HFFc6 (cell line): ENCODE data around the gene IBTK. TPM values are rescaled to one million over a fixed set of nuclear protein-coding genes. Genes with fewer than 3 reads are reported as not detected.

Source experiments
- DNase-seq: peaks from one replicate; pipeline ENCODE4 v3.0.0-alpha.2; 2018
- H3K27ac Mint-ChIP-seq: 2 replicates; pipeline ENCODE4 v1.8.0; 2020; ENCODE audit warnings: mild to moderate bottlenecking, mixed read lengths
- H3K27me3 Mint-ChIP-seq: 2 replicates; pipeline ENCODE4 v1.8.0; 2021; ENCODE audit warnings: mild to moderate bottlenecking, moderate library complexity, mixed read lengths; ENCODE audit not compliant: insufficient read depth
- H3K36me3 Mint-ChIP-seq: 2 replicates; pipeline ENCODE4 v1.8.0; 2021; ENCODE audit warnings: low read depth, mixed read lengths
- H3K4me1 Mint-ChIP-seq: 2 replicates; pipeline ENCODE4 v1.8.0; 2020; ENCODE audit warnings: low read depth, mixed read lengths
- H3K4me3 Mint-ChIP-seq: 2 replicates; pipeline ENCODE4 v1.8.0; 2020; ENCODE audit warnings: mild to moderate bottlenecking, moderate library complexity, mixed read lengths
- H3K9me3 Mint-ChIP-seq: 2 replicates; pipeline ENCODE4 v1.8.0; 2020; ENCODE audit warnings: mild to moderate bottlenecking, mixed read lengths
- total RNA-seq, 6 experiments: library from RNA; stranded (reverse); fragmentation: NEBNext Ultra II Directional; extraction: Animal tissue kit (Norgen Biotek cat#: 25700); gene quantifications; 2 replicates in 1 of 6; 3 replicates in 5 of 6; pipeline ENCODE4 v1.2.3, GENCODE V29; 2021
- TF ChIP-seq, protein P1 (sequence below): fragments of 200-600 bp; sonication (generic); IDR thresholded peaks from 2 replicates; pipeline ENCODE4 v1.5.0; 2021; ENCODE audit warnings: antibody characterized with exemption, mild to moderate bottlenecking

The IBTK gene
- total RNA-seq, 6 experiments from 2014 or later: 28.4 to 34.3 (median 32.1) TPM

- DNase-seq: no peak
- no peaks in the 10 kb centered on the region for H3K9me3 Mint-ChIP-seq
- peaks cover 61% of the 10 kb centered on the region for H3K4me1 Mint-ChIP-seq
- TF ChIP-seq, protein P1, sequence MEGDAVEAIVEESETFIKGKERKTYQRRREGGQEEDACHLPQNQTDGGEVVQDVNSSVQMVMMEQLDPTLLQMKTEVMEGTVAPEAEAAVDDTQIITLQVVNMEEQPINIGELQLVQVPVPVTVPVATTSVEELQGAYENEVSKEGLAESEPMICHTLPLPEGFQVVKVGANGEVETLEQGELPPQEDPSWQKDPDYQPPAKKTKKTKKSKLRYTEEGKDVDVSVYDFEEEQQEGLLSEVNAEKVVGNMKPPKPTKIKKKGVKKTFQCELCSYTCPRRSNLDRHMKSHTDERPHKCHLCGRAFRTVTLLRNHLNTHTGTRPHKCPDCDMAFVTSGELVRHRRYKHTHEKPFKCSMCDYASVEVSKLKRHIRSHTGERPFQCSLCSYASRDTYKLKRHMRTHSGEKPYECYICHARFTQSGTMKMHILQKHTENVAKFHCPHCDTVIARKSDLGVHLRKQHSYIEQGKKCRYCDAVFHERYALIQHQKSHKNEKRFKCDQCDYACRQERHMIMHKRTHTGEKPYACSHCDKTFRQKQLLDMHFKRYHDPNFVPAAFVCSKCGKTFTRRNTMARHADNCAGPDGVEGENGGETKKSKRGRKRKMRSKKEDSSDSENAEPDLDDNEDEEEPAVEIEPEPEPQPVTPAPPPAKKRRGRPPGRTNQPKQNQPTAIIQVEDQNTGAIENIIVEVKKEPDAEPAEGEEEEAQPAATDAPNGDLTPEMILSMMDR: no peak
- no peak overlapping the region for H3K4me3 Mint-ChIP-seq
- peaks cover 3% of the 10 kb centered on the region; the same call in 1 of the 2 replicates for H3K27me3 Mint-ChIP-seq
- H3K27ac Mint-ChIP-seq: no peak overlapping the region
- H3K36me3 Mint-ChIP-seq: peaks cover 41% of the 10 kb centered on the region
Observed at GRCh38 chr6:82243884-82244283, 3.7 kb downstream of the IBTK start.

GRCh38 chr6:82240186-82240585, 7.4 kb downstream of the IBTK start:
- peaks cover 29% of the 10 kb centered on the region for H3K36me3 Mint-ChIP-seq

DNA sequence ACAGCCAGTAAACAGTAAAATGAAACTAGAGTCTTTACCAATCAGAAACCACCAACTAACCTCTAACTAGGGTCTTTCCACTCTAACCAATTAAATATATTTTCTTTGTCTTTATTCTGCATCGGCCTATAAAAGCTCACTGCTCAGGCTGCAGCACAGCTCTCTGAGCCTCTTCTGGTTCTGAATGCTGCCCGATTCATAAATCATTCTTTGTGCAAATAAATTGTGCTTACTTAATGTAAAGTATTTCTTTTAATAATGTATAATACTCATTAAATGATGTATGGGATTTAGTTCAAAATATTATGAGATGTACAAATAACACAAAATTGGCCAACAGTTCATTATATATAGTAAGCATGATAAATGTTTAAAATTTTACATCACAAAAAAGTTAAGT, 7.9 kb downstream of the IBTK start:
- TF ChIP-seq, protein P1: no peak
- DNase-seq: no peak
- Mint-ChIP-seq H3K4me3 (no peak overlapping the region), H3K27ac (no peak overlapping the region), H3K4me1 (peaks cover 41% of the 10 kb centered on the region), H3K27me3 (no peaks in the 10 kb centered on the region; the same call in 1 of the 2 replicates), H3K36me3 (peaks cover 26% of the 10 kb centered on the region), H3K9me3 (no peaks in the 10 kb centered on the region)

More at GRCh38 chr6:82240186-82240585, 7.4 kb downstream of the IBTK start:
- H3K4me3 Mint-ChIP-seq: no peak overlapping the region
- peaks cover 47% of the 10 kb centered on the region for H3K4me1 Mint-ChIP-seq
- no peak for DNase-seq
- no peaks in the 10 kb centered on the region for H3K9me3 Mint-ChIP-seq
- H3K27ac Mint-ChIP-seq: no peak overlapping the region
- TF ChIP-seq, protein P1: no peak
- no peaks in the 10 kb centered on the region; the same call in 1 of the 2 replicates for H3K27me3 Mint-ChIP-seq

GRCh38 chr6:82237013-82237412, 10.5 kb downstream of the IBTK start:
- DNase-seq: no peak
- H3K36me3 Mint-ChIP-seq: peaks cover 18% of the 10 kb centered on the region

DNA sequence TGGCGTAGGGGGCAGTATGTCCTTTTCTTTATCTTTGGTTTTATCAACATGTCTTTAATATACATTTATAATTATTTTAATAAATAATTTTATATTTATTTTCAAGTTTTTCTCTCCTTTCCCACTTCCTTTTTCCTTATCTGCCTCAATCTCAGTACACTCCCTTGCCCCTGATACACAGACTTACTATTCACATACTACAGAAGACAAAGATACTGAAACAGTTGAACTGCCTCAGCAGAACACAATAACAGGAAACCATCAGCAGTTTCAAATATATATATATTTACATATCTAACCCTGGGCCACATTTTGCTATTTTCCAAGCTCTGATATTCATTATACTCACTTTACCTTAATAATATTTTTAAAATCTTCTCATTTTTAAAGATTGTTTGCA, 19.8 kb downstream of the IBTK start:
- no peak overlapping the region for H3K27ac Mint-ChIP-seq
- H3K27me3 Mint-ChIP-seq: no peaks in the 10 kb centered on the region
- no peak for DNase-seq
- H3K9me3 Mint-ChIP-seq: no peaks in the 10 kb centered on the region
- H3K4me3 Mint-ChIP-seq: no peak overlapping the region
- peaks cover 11% of the 10 kb centered on the region for H3K4me1 Mint-ChIP-seq
- H3K36me3 Mint-ChIP-seq: peaks cover 9% of the 10 kb centered on the region; the same call in 1 of the 2 replicates
- TF ChIP-seq, protein P1: no peak

More at GRCh38 chr6:82237013-82237412, 10.5 kb downstream of the IBTK start:
- H3K4me3 Mint-ChIP-seq: no peak overlapping the region
- no peaks in the 10 kb centered on the region; the same call in 1 of the 2 replicates for H3K27me3 Mint-ChIP-seq
- TF ChIP-seq, protein P1: no peak
- no peaks in the 10 kb centered on the region for H3K9me3 Mint-ChIP-seq
- H3K27ac Mint-ChIP-seq: peak overlapping the region; percentile 6; the same call in 1 of the 2 replicates
- H3K4me1 Mint-ChIP-seq: peaks cover 27% of the 10 kb centered on the region
